Fibroblast of villous mesenchyme (primary cell): ENCODE results near the gene C11orf68. TPM values are rescaled to one million over a fixed set of nuclear protein-coding genes. Genes with fewer than 3 reads are reported as not detected.
A peak's percentile ranks its signal among the peaks of the same experiment; 100 is the strongest.

Source experiments
- DNase-seq: peaks from one replicate; pipeline ENCODE4 v3.0.0-alpha.2; 2010; ENCODE audit warnings: low read depth
- H3K4me3 ChIP-seq: 2 replicates; pipeline ENCODE4 v1.5.1; 2011; ENCODE audit warnings: low read depth, mild to moderate bottlenecking, low read length
- CTCF ChIP-seq: IDR thresholded peaks from 2 replicates; pipeline ENCODE4 v1.5.1; 2012; ENCODE audit warnings: low read depth, mild to moderate bottlenecking, low read length; ENCODE audit not compliant: insufficient read depth
- total RNA-seq: library from RNA; depleted of rRNA; stranded (reverse); fragments of >200 nt; gene quantifications from 2 replicates; pipeline ENCODE4 v1.2.3, GENCODE V29; 2012

Gene C11orf68
- total RNA-seq, result 25.8 and 31.5 TPM in 2 replicates

GRCh38 chr11:65918211-65919140 is at the start of gene C11orf68:
Gene C11orf68 (minus strand): TSS chr11:65919062. CDS start chr11:65919031, 31 bp downstream.
- TF ChIP-seq CTCF, result no peak
- DNase-seq, result no peak
- peak within 1 kb of the TSS; percentile 94 for H3K4me3 ChIP-seq

- no peak for DNase-seq
- TF ChIP-seq CTCF, result no peak
These were observed 48.6 kb upstream of the C11orf68 start for GRCh38 chr11:65967329-65967934.

DNA sequence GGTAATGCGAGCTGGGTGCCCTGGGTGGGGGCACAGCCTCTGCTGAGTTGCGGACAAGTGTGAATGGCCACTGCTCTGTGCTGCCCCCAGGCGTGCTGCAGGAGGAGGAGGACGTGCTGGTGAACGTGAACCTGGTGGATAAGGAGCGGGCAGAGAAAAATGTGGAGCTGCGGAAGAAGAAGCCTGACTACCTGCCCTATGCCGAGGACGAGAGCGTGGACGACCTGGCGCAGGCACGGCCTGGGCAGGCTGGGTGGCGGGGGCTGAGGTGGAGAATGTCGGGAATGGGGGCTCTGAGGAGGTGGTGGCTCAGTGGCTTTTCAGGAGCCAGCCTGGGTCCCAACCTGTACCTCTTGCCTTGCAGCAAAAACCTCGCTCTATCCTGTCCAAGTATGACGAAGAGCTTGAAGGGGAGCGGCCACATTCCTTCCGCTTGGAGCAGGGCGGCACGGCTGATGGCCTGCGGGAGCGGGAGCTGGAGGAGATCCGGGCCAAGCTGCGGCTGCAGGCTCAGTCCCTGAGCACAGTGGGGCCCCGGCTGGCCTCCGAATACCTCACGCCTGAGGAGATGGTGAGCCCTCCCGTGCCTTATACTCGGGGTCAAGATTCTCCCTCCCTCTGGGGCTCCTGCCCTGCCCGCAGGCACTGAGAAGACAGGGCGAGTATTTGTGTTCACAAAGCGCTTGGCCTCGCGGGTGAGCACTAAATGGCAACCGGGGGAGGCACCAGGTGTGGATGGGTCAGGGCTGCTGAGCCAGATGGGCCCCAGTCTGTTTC is 47.3 kb upstream of the C11orf68 start:
- no peak for TF ChIP-seq CTCF
- no peak for DNase-seq
- no peak overlapping the region for H3K4me3 ChIP-seq

More at GRCh38 chr11:65967329-65967934, 48.6 kb upstream of the C11orf68 start:
- no peak overlapping the region for H3K4me3 ChIP-seq

- H3K4me3 ChIP-seq, result no peak overlapping the region
- TF ChIP-seq CTCF, result no peak
- no peak for DNase-seq
These were observed 46.0 kb upstream of the C11orf68 start for GRCh38 chr11:65964906-65965305.

- TF ChIP-seq CTCF, result no peak
- DNase-seq, result no peak
- H3K4me3 ChIP-seq, result peak overlapping the region; percentile 87
These were observed 43.3 kb upstream of the C11orf68 start for GRCh38 chr11:65962141-65962564.

GRCh38 chr11:65961267-65962140 is 42.6 kb upstream of the C11orf68 start, which contains the start of gene SART1:
Gene SART1 (plus strand): TSS chr11:65961734. CDS start chr11:65961781, 47 bp downstream.
- DNase-seq, result peak; percentile 98
- TF ChIP-seq CTCF, result no peak
- H3K4me3 ChIP-seq, result peak within 1 kb of the TSS; percentile 87
